ENCODE measurements around the gene PLXNA4.

GRCh38 chr7:132145466-132145865 is 430.8 kb downstream of the PLXNA4 start:
- TF ChIP-seq, protein P1, sequence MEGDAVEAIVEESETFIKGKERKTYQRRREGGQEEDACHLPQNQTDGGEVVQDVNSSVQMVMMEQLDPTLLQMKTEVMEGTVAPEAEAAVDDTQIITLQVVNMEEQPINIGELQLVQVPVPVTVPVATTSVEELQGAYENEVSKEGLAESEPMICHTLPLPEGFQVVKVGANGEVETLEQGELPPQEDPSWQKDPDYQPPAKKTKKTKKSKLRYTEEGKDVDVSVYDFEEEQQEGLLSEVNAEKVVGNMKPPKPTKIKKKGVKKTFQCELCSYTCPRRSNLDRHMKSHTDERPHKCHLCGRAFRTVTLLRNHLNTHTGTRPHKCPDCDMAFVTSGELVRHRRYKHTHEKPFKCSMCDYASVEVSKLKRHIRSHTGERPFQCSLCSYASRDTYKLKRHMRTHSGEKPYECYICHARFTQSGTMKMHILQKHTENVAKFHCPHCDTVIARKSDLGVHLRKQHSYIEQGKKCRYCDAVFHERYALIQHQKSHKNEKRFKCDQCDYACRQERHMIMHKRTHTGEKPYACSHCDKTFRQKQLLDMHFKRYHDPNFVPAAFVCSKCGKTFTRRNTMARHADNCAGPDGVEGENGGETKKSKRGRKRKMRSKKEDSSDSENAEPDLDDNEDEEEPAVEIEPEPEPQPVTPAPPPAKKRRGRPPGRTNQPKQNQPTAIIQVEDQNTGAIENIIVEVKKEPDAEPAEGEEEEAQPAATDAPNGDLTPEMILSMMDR (IDR thresholded peaks at IDR 0.05; ENCODE audit: insufficient read depth, low read depth, low read length): no peak
- no peak for TF ChIP-seq EZH2 (IDR thresholded peaks at IDR 0.05; ENCODE audit: insufficient read depth, low read length)

Measured in astrocyte (in vitro differentiated cells and primary cell).